HG02981 (cell line): ENCODE results near the gene ZNF2.
"Not testable (repeated sequence)": the region's sequence is repeated elsewhere in the genome, so short reads cannot be mapped to it uniquely, and the experiment has no call there.

ENCODE experiments used
- ATAC-seq: cut with Tn5 transposase; IDR thresholded peaks from one replicate; pipeline ENCODE4 v1.9.1; 2021; ENCODE audit warnings: mild to moderate bottlenecking, moderate library complexity; ENCODE audit not compliant: unreplicated experiment

ZNF2 gene

DNA sequence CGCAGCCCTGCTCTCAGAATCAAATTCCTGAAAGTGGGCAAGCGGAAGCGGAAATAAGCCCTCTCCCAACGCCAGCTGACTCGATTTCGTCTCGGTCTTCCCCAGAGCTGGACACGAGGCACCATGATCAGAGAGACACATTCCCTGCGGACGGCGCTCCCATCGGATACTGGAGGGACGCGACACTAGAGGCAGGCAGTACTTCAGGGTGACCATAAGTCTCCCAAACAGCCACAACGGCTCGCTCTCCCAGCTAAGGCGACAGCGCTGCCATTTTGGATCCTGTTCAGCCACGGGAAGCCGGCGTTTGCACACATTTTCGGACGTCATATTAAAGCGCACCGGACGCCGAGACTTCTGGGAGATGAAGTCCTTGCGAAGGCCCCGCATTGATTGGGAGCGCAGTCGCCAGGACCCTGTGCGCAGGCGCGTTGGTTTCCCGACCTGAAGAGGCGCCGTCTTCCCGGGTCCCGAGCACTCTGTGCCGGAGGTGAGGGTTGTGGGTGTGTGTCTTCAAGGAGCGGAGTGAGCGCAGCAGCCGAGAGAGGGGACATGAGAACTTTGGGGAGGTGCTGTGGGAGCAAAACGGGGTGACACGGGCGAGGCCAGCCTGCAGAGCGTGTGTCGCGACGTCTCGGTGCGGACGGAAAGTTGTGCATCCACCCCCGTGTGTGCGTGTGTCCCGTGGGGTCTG lies at the start of gene ZNF2:
TSS of gene ZNF2 (plus strand) at position 439 of the 694 bp plus-strand sequence. CDS start 10,418 bp downstream, outside the sequence.
- peak; percentile 94 for ATAC-seq

DNA sequence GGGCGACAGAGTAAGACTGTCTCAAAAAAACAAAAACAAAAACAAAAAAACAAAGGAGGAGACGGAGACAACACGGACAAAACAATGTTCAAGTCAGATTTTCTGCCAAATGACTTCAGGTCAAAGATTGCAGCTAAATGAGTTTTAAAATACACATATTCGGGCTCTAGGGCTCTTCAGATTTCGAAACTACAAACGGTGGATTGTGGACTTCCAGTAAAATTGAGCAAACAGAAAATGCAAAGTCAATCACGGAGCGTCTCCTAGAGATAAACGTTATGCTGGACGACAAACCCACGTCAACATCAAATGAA lies 44.6 kb upstream of the ZNF2 start:
- peak; percentile 1 for ATAC-seq

DNA sequence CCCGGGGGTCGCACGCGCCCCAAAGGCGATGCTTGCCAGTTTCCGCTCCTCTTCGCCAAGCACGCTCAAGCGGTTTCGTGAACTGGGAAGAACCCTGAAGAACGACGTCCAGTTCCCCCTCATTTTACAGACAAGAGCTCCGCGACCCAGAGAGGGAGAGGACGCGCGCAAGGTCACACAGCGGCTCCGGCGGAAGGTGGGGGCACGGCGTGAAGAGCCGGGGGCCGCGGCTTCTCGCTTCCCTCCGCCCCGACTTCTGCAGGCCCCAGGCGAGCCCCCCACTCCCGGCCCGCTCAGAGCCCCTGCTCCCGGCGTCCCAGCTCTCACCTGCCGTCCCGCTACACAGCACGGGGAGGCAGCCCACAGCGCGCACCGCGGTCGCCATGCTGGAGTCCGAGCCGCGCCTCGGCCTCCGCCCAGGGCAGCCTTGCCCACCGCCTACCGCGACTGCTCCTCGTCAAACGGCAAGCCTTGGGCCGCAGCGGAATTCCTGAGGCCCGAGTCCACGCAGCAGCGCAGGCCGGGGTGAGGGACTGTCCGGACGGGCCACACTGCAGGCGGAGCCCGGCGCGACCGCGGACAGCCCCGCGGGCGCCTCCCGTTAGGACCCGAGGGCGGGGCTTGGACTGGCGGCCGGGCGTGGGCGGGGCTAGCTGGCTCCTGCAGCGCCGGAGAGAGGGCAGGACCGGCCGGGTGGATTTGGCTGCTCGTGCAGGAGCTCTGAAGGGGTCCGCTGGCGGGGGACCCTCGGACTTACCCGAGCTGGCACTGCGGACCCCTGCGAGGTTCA lies 44.0 kb upstream of the ZNF2 start, which contains the start of gene MRPS5:
TSS of gene MRPS5 (minus strand) at position 402 of the 790 bp plus-strand sequence. CDS start at position 385, 17 bp downstream.
- peak; percentile 92 for ATAC-seq

DNA sequence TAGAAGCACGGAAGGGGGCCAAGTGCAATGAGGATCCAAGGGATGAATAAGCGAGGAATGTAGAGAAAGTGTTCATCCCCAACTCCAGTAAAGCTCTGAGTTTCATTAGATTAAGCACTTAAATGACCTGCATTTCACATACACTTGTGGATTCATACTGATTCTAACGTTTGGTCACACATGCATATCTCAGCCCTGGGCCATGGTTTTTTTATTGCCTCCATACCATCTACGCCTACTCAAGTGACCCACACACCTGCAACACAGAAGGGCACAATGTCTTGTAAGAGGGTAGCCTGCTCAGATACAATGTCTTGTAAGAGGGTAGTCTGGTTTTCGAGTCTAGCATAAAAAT lies 43.4 kb upstream of the ZNF2 start:
- peak; percentile 2 for ATAC-seq

DNA sequence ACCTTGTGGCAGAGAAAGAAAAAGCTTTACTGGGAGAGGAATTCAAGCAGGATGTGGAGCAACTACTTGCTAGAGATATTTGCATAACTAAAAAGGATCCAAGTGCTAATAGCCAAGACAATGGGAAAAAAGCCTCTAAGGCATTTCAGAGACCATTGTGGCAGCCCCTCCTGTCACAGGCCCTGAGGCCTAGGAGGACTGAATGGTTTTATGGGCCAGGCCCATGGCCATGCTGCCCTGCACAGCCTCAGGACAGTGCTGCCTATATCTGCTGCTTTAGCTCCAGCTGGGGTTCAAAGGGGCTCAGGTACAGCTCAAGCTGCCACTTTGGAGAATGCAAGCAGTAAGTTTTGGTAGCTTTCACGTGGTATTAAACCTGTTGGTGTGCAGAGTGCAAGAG lies 26.9 kb upstream of the ZNF2 start:
- ATAC-seq: no peak

DNA sequence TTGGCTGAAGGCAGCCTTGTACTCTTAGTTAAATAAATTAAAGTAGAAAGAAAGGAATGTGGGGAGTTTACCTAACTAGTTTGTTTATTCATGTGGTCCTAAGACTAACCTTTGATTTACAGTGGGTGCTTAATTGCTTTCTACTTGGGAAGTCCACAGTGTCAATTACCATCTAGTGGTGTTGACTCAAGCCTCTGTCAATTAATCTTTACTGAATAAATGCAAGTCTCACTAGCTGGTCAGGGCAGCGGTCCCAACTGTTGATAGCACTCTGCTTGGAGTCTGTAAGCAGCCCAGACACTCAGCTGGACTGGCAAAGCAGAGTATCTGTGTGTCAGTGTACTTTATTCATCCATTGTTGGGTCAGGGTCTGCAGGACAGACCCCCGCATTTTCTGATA lies 21.8 kb upstream of the ZNF2 start:
- ATAC-seq: no peak

DNA sequence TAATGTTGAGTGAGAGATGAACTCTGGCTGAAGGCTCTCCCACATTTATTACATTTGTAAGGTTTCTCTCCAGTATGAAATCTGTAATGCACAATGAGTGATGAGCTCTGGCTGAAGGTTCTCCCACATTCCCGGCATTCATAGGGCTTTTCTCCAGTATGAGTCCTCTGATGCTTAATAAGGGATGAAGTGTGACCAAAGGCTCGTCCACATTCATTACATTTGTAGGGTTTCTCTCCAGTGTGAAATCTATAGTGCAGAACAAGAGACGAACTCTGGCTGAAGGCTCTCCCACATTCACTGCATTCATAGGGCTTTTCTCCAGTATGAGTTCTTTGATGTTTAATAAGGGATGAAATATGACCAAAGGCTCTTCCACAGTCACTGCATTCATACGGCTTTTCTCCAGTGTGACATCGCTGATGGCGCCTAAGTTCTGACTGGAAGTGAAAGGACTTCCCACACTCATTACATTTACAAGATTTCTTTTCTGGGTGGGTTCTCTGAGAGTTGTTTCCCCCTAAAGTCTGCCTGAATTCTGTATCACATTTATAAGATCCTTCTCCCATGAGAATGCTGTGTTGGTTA lies 16.1 kb upstream of the ZNF2 start:
- ATAC-seq: no peak

DNA sequence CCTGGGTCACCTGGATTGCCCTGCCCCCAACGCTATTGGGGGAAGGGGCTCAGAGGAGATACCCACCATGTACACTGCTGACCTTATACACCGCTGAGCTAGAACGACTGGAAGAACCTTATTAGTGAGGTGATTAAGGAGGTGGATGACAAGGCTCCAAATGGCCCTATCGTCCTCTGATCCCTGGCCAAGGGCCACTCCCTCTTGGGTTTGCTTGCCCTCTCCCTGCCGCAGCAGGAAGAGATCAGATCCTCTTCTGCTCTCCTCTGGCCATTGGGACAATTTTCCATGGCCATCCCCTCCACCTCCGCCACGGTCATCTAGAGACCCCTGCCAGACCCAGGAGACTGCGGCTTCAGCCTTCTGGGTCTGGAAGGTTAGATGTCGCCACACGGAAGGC lies 7.2 kb upstream of the ZNF2 start:
- ATAC-seq: no peak

DNA sequence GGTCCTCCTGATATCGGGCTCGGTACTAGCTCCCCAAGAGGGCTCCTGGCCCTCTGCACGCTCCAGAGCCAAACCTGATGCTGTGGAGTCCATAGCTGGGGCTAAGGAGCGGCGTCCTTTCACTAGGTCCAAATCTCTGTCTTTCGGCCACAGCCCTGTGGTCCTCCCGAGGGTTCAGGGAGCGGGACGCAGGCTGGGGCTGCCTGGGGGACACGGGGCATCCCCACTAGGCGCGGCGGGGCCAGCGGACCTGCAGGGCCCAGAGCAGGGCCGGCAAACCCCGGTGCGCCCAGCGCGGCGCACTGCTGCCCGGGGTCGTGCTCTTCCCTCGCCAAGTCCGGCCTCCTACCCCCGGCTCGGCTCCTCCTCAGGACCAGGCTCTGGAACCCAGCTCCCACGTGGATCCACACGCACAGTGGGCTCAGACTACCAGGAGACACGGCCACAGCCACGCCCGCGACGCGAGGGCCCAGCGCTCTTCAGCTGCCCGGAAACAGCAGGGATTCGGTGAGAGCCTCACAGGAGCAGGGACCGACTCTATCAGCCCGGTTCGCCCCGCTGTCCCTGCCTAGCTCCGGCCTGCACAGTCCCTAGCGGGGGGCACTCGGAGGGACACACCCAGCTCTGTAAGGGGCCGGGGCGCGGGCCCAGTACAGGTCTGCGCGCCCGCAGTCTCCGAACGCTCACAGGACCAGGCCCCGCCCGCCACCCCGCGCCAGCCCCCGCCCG lies 6.6 kb upstream of the ZNF2 start:
- ATAC-seq: peak; percentile 45

DNA sequence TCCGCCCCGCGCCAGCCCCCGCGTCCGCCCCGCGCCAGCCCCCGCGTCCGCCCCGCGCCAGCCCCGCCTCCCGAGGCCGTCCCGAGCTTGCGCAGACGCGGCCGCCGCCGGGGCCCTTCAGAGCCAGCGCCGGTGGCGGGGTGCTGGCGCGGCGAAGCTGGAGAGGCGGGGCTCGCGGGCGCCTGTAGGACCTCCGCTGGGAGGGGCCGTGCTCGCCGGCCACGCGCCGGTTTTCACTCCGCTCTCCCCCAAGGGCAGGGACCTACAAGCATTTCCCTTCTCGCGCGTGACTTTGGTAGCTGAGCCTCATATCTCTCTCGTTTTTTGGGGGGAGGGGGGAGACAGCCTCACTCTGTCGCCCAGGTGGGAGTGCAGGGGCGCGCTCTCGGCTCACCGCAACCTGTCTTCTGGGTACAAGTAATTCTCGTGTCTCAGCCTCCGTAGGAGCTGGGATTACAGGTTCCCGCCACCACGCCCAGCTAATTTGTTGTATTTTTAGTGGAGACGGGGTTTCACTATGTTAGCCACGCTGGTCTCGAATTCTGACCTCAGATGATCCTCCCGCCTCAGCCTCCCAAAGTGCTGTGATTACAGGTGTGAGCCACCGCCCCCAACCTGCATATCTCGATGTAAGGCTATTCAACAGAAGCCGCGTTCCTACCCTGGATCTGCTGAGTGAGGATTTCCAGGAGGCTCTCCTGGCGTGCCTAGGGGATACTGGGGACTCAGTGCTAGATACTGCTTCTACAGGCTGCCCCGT lies 5.7 kb upstream of the ZNF2 start, which contains the start of gene ZNF514:
TSS of gene ZNF514 (minus strand) at position 159 of the 760 bp plus-strand sequence. CDS start 6,595 bp downstream, outside the sequence.
- peak; percentile 91 for ATAC-seq

DNA sequence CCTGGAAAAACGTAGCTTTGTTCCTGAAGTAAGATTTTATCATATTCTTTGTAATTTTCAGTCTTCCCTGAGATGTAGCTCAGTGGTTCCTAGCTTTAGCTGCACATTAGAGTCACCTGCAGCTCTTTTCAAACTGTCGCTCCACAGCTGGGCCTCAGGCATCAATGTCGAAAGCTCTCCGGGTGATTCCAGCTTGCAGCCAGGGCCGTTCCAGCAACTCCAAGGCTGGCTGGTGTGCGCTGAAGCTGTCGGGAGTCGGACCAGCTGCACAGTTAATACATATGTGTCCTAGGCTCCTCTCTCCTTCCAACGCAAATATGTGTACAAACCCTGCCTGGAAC lies 609 bp upstream of the ZNF2 start:
- no peak for ATAC-seq

DNA sequence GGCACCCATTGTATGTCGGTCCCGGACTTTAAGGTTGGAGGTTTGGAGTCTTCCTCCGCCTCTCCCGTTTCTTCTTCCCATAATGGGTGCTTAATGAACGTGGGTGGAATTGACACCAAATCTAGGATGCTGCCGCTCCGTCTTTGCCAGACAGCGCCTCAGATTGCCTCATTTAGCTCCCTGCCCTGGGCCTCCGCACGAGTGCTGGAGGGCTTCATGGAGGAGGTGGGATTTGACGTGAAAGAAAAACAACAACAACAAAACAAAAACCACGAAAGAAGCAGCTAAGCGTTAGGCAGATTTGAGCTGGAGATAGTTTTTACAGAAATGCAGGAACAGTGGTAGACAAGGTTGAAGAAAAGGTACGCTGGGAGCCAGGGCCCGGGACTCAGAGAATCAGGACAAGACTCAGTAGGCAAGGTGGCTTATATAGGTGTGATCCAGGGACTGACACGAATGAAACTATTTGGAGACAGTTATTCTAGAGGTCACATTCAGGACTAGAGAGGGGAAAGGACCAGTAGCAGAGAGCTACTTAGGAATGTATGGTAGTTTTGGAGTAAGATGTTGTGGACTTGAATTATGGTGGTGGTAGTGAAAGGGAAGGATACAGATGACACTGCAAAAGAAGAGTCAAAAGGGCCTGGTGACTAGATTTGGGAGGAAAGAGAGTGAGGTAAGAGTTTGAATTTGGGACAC lies 605 bp downstream of the ZNF2 start:
- peak; percentile 13 for ATAC-seq

DNA sequence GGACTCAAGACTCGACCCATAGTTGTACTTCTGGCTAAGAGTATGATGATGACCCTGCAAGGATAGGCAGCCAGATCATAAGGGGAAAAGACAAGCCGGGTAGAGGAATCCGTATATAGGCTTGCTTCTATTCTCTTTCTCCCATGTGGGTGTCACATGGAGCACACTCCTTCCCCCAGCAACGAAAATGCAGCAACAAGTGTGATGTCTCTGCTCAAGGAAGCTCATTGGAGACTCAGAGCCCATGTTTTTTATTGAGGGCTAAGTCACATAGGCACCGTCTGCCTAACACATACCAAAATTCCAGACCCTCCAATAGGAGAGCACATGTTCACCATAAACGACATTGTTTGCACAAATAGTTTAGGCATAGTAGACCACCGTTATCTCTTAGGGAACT lies 6.3 kb downstream of the ZNF2 start:
- no peak for ATAC-seq

DNA sequence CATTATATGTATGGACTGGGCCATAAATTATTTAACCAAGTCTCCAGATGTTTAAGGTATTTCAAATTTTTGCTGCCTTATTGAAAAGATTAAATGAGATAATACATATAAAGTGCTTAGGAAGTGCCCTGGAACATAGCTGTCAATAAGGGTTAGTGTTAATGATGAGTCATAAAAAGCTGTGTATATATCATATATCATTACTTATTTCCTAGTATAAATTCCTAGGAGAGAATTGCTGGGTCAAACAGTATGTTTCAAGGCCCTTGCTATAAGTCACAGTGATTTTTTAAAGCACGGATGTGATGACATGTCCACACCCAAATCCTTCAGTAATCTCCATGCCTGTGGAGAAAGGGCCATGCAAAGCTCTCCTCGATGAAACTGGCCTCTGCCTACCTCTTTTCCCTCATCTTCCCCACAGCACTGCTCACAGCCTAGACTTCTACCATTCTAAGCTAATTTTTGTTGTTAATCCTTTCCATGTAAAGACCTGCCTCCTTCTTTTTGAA lies 8.5 kb downstream of the ZNF2 start:
- no peak for ATAC-seq

DNA sequence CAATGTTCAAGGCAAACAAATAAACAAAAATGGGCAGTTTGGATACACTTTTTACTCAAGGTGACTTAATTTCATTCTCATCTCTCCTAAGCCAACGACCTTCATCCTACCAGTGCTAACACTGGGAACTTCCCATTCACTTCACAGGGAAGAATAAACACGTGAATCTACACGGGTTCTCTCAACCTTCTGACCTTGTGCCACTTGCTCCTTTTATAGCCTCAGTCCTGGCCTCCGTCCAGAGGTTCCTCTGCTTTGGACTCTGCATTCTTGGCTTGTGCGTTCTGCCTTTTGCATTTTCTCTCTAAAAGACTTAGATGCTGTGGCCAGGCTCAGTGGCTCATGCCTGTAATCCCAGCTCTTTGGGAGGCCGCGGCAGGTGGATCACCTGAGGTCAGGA lies 13.8 kb downstream of the ZNF2 start:
- no peak for ATAC-seq

DNA sequence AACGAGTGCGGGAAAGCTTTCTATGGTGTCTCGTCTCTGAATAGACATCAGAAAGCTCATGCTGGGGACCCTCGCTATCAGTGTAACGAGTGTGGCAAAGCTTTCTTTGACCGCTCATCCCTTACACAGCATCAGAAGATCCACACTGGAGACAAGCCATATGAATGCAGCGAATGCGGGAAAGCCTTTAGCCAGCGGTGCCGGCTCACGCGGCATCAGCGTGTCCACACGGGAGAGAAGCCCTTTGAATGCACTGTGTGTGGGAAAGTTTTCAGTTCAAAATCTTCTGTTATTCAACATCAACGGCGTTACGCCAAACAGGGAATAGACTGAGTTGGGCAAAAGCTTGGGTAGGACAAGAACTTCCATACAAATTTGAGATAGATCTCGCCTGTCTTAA lies 16.2 kb downstream of the ZNF2 start:
- no peak for ATAC-seq

DNA sequence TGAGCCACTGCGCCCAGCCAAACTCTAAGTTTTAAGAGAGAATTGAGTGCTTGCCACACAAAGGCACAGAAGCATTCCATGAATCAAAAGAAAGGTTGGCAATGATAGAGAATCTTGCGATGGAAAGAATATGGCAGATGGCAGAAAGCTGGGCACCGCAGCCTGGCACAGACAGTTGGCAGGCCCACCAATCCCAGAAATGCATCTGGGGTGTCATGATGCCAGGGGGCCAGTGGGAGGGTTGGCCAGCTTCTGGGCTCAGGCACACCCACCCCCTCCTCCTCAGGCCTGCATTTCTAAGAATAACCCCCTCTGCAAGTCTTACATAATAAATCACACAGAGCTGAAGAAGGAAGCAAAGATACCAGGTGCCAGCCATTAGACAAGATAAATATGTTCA lies 19.6 kb downstream of the ZNF2 start:
- ATAC-seq: no peak

DNA sequence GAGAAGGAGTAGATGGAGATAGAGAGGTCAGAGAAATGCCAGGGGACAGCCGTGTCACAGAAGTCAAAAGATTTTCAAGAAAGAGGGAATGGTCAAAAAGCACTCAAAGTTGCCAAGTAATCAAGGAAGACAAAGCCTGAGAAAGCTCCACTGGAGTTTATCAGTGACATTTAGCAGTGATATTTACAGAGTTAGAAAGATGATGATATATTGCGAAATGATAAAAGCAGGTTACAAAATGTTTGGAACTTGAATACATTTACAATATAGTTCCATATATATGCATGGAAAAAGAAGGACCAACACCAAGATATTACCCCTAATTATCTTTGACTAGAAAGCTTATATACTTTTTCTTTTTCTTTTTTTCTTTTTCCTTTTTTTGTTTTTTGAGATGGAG lies 20.4 kb downstream of the ZNF2 start:
- no peak for ATAC-seq

DNA sequence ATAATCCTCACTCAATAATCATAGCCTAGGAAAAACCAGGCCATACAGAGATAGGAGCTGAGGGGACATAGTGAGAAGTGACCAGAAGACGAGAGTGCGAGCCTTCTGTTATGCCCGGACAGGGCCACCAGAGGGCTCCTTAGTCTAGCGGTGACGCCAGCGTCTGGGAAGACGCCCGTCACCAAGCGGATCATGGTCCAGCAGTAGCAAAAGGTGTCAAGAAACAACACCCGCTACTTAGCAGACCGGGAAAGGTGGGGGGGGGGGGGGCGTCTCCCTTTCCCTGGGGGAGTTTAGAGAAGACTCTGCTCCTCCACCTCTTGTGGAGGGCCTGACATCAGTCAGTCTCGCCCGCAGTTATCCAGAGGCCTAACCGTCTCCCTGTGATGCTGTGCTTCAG lies 27.3 kb downstream of the ZNF2 start:
- ATAC-seq: not testable (repeated sequence)

DNA sequence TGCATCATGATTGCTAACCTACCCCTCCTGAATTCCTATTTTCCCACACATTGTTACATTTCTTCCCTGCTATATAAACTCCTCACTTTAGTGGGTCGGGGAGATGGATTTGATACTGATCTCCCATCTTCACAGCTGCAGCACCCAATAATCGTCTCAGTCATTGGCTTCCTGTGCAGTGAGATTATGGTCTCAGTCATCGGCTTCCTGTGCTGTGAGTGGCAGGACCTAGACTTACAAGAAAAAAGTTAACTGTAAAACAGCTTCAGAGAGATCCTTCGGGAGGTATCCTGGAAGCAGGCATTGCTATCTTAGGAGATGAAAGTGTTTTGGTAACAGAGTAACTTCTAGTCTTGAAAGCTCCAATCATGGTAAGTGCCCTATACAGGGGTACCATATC lies 38.3 kb downstream of the ZNF2 start:
- no peak for ATAC-seq
